CD4-positive, alpha-beta T cell (primary cell): Measurements from ENCODE around the gene MS4A7. TPM values are rescaled to one million over a fixed set of nuclear protein-coding genes. Genes with fewer than 3 reads are reported as not detected.

ENCODE experiments used
- ATAC-seq: fragments of 200-7000 bp; cut with Tn5 transposase; one replicate; pipeline ENCODE4 v1.10.0; 2022; ENCODE audit warnings: mild to moderate bottlenecking; ENCODE audit not compliant: poor library complexity
- CTCF ChIA-PET: fragments of 350-600 bp; sonication (Branson Sonifier 250); formaldehyde crosslinking; loops from one replicate; lab custom pipeline; 2021; ENCODE audit warnings: antibody characterized with exemption, inconsistent platforms; lab: Charles Lee
- POLR2A ChIA-PET: fragments of 350-600 bp; sonication (Branson Sonifier 250); formaldehyde crosslinking; loops from one replicate; lab custom pipeline; 2021; ENCODE audit warnings: antibody characterized with exemption, inconsistent platforms; lab: Charles Lee
- DNase-seq, 14 experiments: peaks; one replicate each; pipeline ENCODE4 v3.0.0-alpha.2; 2013 to 2020; ENCODE audit warnings: mixed read lengths in 2 of 14
- H3K27ac ChIP-seq, 2 donors: one replicate each; pipeline versions ENCODE4 v1.5.1 to v1.7.0; 2013; ENCODE audit warnings: low read length in 2 of 2, low read depth in 1 of 2, mild to moderate bottlenecking in 1 of 2
- H3K27me3 ChIP-seq, 2 experiments: 1 replicate in 1 of 2; 2 replicates in 1 of 2; pipeline versions ENCODE4 v1.6.1 to v1.7.0; 2013; ENCODE audit warnings: low read length in 2 of 2, control low read depth in 1 of 2, mild to moderate bottlenecking in 1 of 2, moderate library complexity in 1 of 2; ENCODE audit not compliant: insufficient read depth in 2 of 2, control insufficient read depth in 1 of 2
- H3K36me3 ChIP-seq: one replicate; pipeline ENCODE4 v1.6.1; 2013; ENCODE audit warnings: low read length, control low read depth; ENCODE audit not compliant: insufficient read depth
- H3K4me1 ChIP-seq: one replicate; pipeline ENCODE4 v1.6.1; 2013; ENCODE audit warnings: low read length, control low read depth; ENCODE audit not compliant: insufficient read depth
- H3K4me3 ChIP-seq: one replicate; pipeline ENCODE4 v1.5.1; 2013; ENCODE audit warnings: mild to moderate bottlenecking, low read length, moderate library complexity
- H3K9me3 ChIP-seq, 2 experiments: 1 replicate in 1 of 2; 2 replicates in 1 of 2; pipeline versions ENCODE4 v1.6.1 to v1.7.0; 2013; ENCODE audit warnings: low read length in 2 of 2, mild to moderate bottlenecking in 2 of 2, control low read depth in 1 of 2, moderate library complexity in 1 of 2; ENCODE audit not compliant: control insufficient read depth in 1 of 2, insufficient read depth in 1 of 2
- H3K27ac Mint-ChIP-seq: one replicate; pipeline ENCODE4 v1.8.0; 2020; ENCODE audit warnings: mixed read lengths
- H3K27me3 Mint-ChIP-seq: one replicate; pipeline ENCODE4 v1.8.0; 2021; ENCODE audit warnings: mixed read lengths
- H3K36me3 Mint-ChIP-seq: one replicate; pipeline ENCODE4 v1.8.0; 2021; ENCODE audit warnings: low read depth, mixed read lengths
- H3K4me1 Mint-ChIP-seq: one replicate; pipeline ENCODE4 v1.8.0; 2021; ENCODE audit warnings: low read depth, mixed read lengths
- H3K4me3 Mint-ChIP-seq: one replicate; pipeline ENCODE4 v1.8.0; 2020; ENCODE audit warnings: mild to moderate bottlenecking, mixed read lengths
- H3K9me3 Mint-ChIP-seq: one replicate; pipeline ENCODE4 v1.8.0; 2020; ENCODE audit warnings: mixed read lengths
- CTCF ChIP-seq: fragments of 200-600 bp; IDR thresholded peaks from one replicate; pipeline ENCODE4 v1.8.0; 2022; ENCODE audit warnings: antibody characterized with exemption, mild to moderate bottlenecking
- intact Hi-C, 2 experiments: fragments of 100-400 bp; cut with DNase I in 1 of 2; cut with micrococcal nuclease in 1 of 2; formaldehyde crosslinking; loops; one replicate each; pipeline versions ENCODE4 v1.15.1 to v1.9.0; 2023 to 2025; cut with DNase I, micrococcal nuclease
- total RNA-seq, 174 experiments: library from RNA in 2 of 174; stranded (reverse) in 2 of 174; gene quantifications; one replicate each; pipeline ENCODE4 v1.2.3 and lab custom pipeline; 2021 to 2026

Gene MS4A7
- total RNA-seq, 2 experiments from 2014 or later = 0.80 TPM; not detected in 1

DNA sequence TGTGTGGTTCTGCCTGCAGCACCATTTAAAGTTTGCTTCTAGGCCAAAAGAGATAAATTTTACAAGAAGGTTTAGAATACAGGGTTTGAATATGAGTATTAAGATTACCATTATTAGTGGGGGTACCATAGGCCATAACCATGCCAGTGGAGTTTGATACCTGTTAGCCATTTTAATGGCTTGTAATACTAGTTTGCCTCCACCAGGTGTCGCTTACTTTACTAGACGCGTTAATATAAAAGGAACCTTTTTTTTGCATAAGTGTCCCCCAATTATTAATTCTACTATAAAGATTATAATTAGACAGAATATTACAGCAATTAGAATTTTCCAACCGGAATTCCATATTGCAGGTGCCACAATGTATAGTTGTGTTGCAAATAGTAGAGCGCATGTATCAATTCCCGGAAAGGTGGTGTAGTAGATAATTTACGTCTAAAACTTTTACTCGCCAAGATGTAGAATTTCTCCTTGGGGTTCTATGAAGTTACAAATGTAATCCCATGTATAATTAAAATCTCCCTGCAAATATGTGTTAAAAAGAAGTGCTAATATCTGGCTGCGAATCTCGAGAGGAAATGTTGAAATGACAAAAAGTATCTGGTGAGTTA lies 35.1 kb upstream of the MS4A7 start:
- no peaks in the 10 kb centered on the region for H3K9me3 Mint-ChIP-seq
- no peaks in the 10 kb centered on the region for H3K4me1 ChIP-seq
- no peaks in the 10 kb centered on the region for H3K4me1 Mint-ChIP-seq
- H3K36me3 ChIP-seq = no peaks in the 10 kb centered on the region
- POLR2A ChIA-PET = no interaction called here
- DNase-seq = peak in 3 of 14 experiments; percentile 14 to 44 (median 26)
- no peaks in the 10 kb centered on the region for H3K36me3 Mint-ChIP-seq
- no peak overlapping the region for H3K27ac ChIP-seq
- intact Hi-C loops = no loop called here
- no peak for ATAC-seq
- H3K27ac Mint-ChIP-seq = no peak overlapping the region
- peaks cover 31% of the 10 kb centered on the region for H3K27me3 Mint-ChIP-seq
- CTCF ChIA-PET = no interaction called here
- H3K9me3 ChIP-seq = no peaks in the 10 kb centered on the region
- no peak overlapping the region for H3K4me3 ChIP-seq
- peak; percentile 67 for TF ChIP-seq CTCF
- peaks cover 3 to 13% of the 10 kb centered on the region in 2 experiments for H3K27me3 ChIP-seq
- no peak overlapping the region for H3K4me3 Mint-ChIP-seq

DNA sequence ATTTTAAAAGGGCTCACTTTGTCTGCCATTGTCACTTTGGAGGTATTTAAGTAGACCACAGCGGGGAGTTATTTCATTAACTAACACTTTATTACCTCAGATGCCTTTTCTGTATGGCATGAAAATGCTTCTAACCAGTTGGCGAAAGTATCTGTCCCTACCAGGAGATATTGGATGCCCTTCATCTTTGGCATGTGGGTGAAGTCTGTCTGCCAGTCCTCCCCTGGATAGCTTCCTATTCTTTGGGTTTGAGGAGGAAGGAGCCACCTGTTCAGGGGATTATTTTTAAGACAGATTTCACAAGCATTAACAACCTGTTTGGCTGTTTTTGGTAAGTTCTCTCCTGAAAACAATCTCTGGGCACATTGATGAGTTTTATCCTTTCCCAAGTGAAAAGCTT lies 34.2 kb upstream of the MS4A7 start:
- no peaks in the 10 kb centered on the region for H3K36me3 Mint-ChIP-seq
- H3K9me3 Mint-ChIP-seq = no peaks in the 10 kb centered on the region
- Histone ChIP-seq H3K27me3 (peaks cover 6 to 18% of the 10 kb centered on the region in 2 experiments), H3K27ac (no peak overlapping the region), H3K36me3 (no peaks in the 10 kb centered on the region), H3K4me3 (no peak overlapping the region), H3K9me3 (no peaks in the 10 kb centered on the region), H3K4me1 (no peaks in the 10 kb centered on the region)
- no peaks in the 10 kb centered on the region for H3K4me1 Mint-ChIP-seq
- DNase-seq (no peak), ATAC-seq (no peak)
- intact Hi-C loops = no loop called here
- TF ChIP-seq CTCF = no peak
- POLR2A ChIA-PET = no interaction called here
- no peak overlapping the region for H3K27ac Mint-ChIP-seq
- peaks cover 39% of the 10 kb centered on the region for H3K27me3 Mint-ChIP-seq
- H3K4me3 Mint-ChIP-seq = no peak overlapping the region
- CTCF ChIA-PET = no interaction called here

DNA sequence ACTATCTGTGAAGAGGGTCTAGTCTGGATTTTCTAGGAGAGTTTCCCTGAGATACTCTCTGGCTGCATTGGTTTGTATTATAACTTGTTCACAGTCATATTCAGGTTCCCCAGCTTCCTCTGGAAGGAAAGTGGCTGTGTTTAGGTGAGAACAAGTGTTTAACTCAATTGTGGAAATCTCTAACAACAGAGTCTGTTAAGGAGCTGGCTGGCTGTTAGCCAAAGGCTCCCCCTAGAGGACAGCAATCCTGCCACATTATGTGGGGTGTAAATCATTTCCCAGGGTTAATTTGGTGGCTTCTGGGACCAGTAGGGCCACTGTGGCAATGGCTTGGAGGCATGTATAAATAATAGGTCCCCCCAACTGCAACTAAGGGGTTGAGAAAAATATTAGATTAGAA lies 32.8 kb upstream of the MS4A7 start:
- Histone ChIP-seq H3K9me3 (no peaks in the 10 kb centered on the region), H3K36me3 (no peaks in the 10 kb centered on the region), H3K4me3 (no peak overlapping the region), H3K4me1 (no peaks in the 10 kb centered on the region), H3K27me3 (peaks cover 6 to 18% of the 10 kb centered on the region in 2 experiments), H3K27ac (no peak overlapping the region)
- H3K4me3 Mint-ChIP-seq = no peak overlapping the region
- peak in 2 of 14 experiments; percentile 1 to 19 for DNase-seq
- H3K27me3 Mint-ChIP-seq = peaks cover 38% of the 10 kb centered on the region
- ATAC-seq = no peak
- no peaks in the 10 kb centered on the region for H3K4me1 Mint-ChIP-seq
- intact Hi-C loops = no loop called here
- CTCF ChIA-PET = interaction anchor here (0.7 kb wide), 1 partner anchor 18 kb away, joined by 3 read pairs; no protein-coding TSS in a partner anchor
- POLR2A ChIA-PET = no interaction called here
- H3K9me3 Mint-ChIP-seq = no peaks in the 10 kb centered on the region
- no peak for TF ChIP-seq CTCF
- no peaks in the 10 kb centered on the region for H3K36me3 Mint-ChIP-seq
- no peak overlapping the region for H3K27ac Mint-ChIP-seq
